Nephron progenitor cell (in vitro differentiated cells): ENCODE results near the gene LRBA.

Source experiments
- DNase-seq: peaks from one replicate; pipeline ENCODE4 v3.0.0; 2021
- H3K27ac Mint-ChIP-seq: 2 replicates; pipeline ENCODE4 v1.8.0; 2021; ENCODE audit warnings: mild to moderate bottlenecking, moderate library complexity, mixed read lengths
- H3K27me3 Mint-ChIP-seq: 2 replicates; pipeline ENCODE4 v1.8.0; 2021; ENCODE audit warnings: mild to moderate bottlenecking, low read depth, mixed read lengths; ENCODE audit not compliant: poor library complexity
- H3K36me3 Mint-ChIP-seq: 2 replicates; pipeline ENCODE4 v1.8.0; 2021; ENCODE audit warnings: low read depth, mixed read lengths
- H3K4me1 Mint-ChIP-seq: 2 replicates; pipeline ENCODE4 v1.8.0; 2021; ENCODE audit warnings: mixed read lengths
- H3K4me3 Mint-ChIP-seq: 2 replicates; pipeline ENCODE4 v1.8.0; 2021; ENCODE audit warnings: mild to moderate bottlenecking, moderate library complexity, mixed read lengths
- H3K9me3 Mint-ChIP-seq: 2 replicates; pipeline ENCODE4 v1.8.0; 2021; ENCODE audit warnings: mild to moderate bottlenecking, moderate library complexity, mixed read lengths
- TF ChIP-seq, protein P1 (sequence below): fragments of 200-600 bp; sonication (generic); IDR thresholded peaks from 2 replicates; pipeline ENCODE4 v1.5.0; 2021; ENCODE audit warnings: antibody characterized with exemption

LRBA gene

DNA sequence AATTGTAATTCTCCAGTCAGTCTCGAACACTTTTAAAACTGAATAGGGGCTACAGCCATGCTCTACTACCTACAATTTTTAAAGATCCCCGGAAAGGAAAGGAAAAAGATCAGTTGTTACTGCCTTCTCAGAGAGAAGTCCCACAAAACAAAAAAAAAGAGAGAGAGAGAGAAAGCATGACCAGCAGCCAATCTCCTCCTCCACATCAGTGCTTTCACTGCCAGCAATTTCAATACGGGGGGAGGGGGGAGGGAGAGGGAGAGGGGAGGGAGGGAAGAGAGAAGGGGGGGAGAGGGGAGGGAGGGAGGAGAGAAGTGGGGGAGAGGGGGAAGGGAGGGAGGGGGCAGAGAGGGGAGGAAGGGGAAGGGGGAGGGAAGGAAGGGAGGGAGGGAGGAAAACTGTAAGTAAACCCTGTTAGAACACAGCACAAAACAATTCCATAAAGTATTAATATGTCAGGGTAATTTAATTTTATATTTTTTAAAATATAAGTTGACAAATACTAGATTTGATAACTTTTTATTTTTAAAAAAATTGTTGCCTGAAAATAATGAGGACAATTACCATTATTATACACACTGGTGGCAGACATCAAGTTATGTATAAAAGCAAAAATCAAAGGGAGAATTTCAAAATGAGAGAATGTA is 108.0 kb downstream of the LRBA start:
- no peak for DNase-seq
- H3K9me3 Mint-ChIP-seq: peaks cover 11% of the 10 kb centered on the region
- TF ChIP-seq, protein P1, sequence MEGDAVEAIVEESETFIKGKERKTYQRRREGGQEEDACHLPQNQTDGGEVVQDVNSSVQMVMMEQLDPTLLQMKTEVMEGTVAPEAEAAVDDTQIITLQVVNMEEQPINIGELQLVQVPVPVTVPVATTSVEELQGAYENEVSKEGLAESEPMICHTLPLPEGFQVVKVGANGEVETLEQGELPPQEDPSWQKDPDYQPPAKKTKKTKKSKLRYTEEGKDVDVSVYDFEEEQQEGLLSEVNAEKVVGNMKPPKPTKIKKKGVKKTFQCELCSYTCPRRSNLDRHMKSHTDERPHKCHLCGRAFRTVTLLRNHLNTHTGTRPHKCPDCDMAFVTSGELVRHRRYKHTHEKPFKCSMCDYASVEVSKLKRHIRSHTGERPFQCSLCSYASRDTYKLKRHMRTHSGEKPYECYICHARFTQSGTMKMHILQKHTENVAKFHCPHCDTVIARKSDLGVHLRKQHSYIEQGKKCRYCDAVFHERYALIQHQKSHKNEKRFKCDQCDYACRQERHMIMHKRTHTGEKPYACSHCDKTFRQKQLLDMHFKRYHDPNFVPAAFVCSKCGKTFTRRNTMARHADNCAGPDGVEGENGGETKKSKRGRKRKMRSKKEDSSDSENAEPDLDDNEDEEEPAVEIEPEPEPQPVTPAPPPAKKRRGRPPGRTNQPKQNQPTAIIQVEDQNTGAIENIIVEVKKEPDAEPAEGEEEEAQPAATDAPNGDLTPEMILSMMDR: no peak
- peaks cover 9% of the 10 kb centered on the region for H3K4me1 Mint-ChIP-seq
- no peak overlapping the region for H3K4me3 Mint-ChIP-seq
- H3K36me3 Mint-ChIP-seq: peaks cover 68% of the 10 kb centered on the region
- H3K27ac Mint-ChIP-seq: peak overlapping the region; percentile 95
- H3K27me3 Mint-ChIP-seq: no peaks in the 10 kb centered on the region

- no peak for DNase-seq
- H3K9me3 Mint-ChIP-seq: no peaks in the 10 kb centered on the region
- peaks cover 9% of the 10 kb centered on the region for H3K4me1 Mint-ChIP-seq
- TF ChIP-seq, protein P1: no peak
- H3K27me3 Mint-ChIP-seq: no peaks in the 10 kb centered on the region
- no peak overlapping the region for H3K27ac Mint-ChIP-seq
- H3K4me3 Mint-ChIP-seq: no peak overlapping the region
- H3K36me3 Mint-ChIP-seq: peaks cover 44% of the 10 kb centered on the region
Observed at GRCh38 chr4:150904671-150905070, 110.4 kb downstream of the LRBA start.

DNA sequence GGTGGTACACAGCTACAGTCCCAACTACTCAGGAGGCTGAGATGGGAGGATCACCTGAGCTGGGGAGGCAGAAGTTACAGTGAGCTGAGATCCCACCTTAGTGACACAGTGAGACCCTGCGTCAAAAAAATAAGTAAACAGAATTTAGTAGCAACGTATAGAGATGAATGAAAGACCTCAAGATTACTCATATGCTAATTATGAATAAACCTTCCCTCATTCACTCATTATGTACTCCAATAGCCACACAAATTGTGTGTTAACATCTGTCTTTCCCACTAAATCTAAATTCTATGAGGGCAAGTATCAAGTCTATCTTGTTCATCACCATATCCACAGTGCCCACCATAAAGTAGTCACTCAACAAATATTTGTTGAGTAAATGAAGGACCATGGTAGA is 111.5 kb downstream of the LRBA start:
- no peak overlapping the region for H3K27ac Mint-ChIP-seq
- no peaks in the 10 kb centered on the region for H3K9me3 Mint-ChIP-seq

DNA sequence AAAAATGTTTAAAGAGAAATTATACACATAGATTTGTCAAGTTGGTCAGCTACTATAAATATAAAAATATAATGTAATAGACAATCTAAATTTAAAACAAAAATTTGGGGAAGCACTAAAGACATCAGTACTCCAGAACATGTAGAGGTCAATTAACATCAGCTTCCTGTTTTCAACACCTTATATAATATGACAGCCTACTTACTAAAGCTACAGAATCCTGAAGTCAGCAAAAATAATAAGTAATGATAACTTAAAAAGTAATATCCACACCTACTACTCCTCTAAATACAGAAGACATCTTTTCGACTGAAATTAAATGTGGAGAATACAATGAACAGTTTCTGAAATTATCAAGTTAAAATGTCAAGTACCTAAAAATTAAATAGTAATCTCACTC is 118.6 kb downstream of the LRBA start:
- H3K4me3 Mint-ChIP-seq: no peak overlapping the region
- H3K4me1 Mint-ChIP-seq: peaks cover 12% of the 10 kb centered on the region
- H3K27me3 Mint-ChIP-seq: no peaks in the 10 kb centered on the region
- no peak for DNase-seq
- no peaks in the 10 kb centered on the region for H3K9me3 Mint-ChIP-seq
- H3K36me3 Mint-ChIP-seq: peaks cover 32% of the 10 kb centered on the region
- TF ChIP-seq, protein P1: no peak
- peak overlapping the region; percentile 40 for H3K27ac Mint-ChIP-seq

More for the DNA sequence above, 111.5 kb downstream of the LRBA start:
- no peak for DNase-seq
- TF ChIP-seq, protein P1: no peak
- Mint-ChIP-seq H3K27me3 (no peaks in the 10 kb centered on the region), H3K4me3 (no peak overlapping the region), H3K4me1 (peaks cover 9% of the 10 kb centered on the region), H3K36me3 (peaks cover 37% of the 10 kb centered on the region)

- no peak for DNase-seq
- peaks cover 18% of the 10 kb centered on the region for H3K4me1 Mint-ChIP-seq
- no peaks in the 10 kb centered on the region for H3K27me3 Mint-ChIP-seq
- peaks cover 26% of the 10 kb centered on the region for H3K36me3 Mint-ChIP-seq
- no peak overlapping the region for H3K4me3 Mint-ChIP-seq
- TF ChIP-seq, protein P1: no peak
- peak overlapping the region; percentile 36 for H3K27ac Mint-ChIP-seq
- H3K9me3 Mint-ChIP-seq: no peaks in the 10 kb centered on the region
Observed at GRCh38 chr4:150890246-150890645, 124.8 kb downstream of the LRBA start.

GRCh38 chr4:150889306-150889705 is 125.8 kb downstream of the LRBA start:
- H3K4me3 Mint-ChIP-seq: no peak overlapping the region
- H3K4me1 Mint-ChIP-seq: peaks cover 18% of the 10 kb centered on the region
- no peaks in the 10 kb centered on the region for H3K9me3 Mint-ChIP-seq
- H3K27me3 Mint-ChIP-seq: no peaks in the 10 kb centered on the region
- peaks cover 21% of the 10 kb centered on the region for H3K36me3 Mint-ChIP-seq
- no peak for DNase-seq
- no peak overlapping the region for H3K27ac Mint-ChIP-seq
- TF ChIP-seq, protein P1: no peak
